ENCODE measurements around the gene RPL15. TPM values are rescaled to one million over a fixed set of nuclear protein-coding genes. Genes with fewer than 3 reads are reported as not detected.
A peak's percentile ranks its signal among the peaks of the same experiment; 100 is the strongest.

The RPL15 gene
- total and polyA plus RNA-seq, 2 of the 13 experiments (the other 11 are each of a cell fraction or from before 2014, with no cell fraction given) = 1,297 to 3,693 TPM

GRCh38 chr3:23949784-23950183, 32.9 kb downstream of the RPL15 start (continued):
- TF ChIP-seq, protein P1, sequence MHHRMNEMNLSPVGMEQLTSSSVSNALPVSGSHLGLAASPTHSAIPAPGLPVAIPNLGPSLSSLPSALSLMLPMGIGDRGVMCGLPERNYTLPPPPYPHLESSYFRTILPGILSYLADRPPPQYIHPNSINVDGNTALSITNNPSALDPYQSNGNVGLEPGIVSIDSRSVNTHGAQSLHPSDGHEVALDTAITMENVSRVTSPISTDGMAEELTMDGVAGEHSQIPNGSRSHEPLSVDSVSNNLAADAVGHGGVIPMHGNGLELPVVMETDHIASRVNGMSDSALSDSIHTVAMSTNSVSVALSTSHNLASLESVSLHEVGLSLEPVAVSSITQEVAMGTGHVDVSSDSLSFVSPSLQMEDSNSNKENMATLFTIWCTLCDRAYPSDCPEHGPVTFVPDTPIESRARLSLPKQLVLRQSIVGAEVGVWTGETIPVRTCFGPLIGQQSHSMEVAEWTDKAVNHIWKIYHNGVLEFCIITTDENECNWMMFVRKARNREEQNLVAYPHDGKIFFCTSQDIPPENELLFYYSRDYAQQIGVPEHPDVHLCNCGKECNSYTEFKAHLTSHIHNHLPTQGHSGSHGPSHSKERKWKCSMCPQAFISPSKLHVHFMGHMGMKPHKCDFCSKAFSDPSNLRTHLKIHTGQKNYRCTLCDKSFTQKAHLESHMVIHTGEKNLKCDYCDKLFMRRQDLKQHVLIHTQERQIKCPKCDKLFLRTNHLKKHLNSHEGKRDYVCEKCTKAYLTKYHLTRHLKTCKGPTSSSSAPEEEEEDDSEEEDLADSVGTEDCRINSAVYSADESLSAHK (CRISPR knock-in tag; IDR thresholded peaks at IDR 0.05; ENCODE audit: borderline replicate concordance) = no peak

DNA sequence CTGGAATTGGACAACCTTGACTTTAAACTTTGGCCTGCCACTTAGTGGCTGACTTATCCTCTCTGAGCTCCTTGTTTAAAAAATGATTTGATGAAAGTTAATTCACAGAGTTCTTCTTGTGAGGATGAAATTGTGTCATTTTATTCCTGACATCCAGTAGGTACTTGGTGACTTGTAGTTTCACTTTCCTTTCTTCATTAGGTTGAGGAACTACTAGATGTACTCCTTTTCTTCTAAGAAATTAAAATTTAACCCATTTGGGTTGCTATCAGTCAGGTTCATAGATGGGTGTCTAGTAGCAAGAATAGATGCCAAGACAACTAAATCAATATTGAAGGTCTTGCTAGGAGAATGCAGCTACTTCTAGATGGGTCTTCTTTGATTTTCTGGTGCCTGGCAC, 33.4 kb downstream of the RPL15 start:
- Histone ChIP-seq H3K79me2 (ENCODE audit: insufficient read depth, low read length) (peaks cover 70% of the 10 kb centered on the region), H3K27me3 (ENCODE audit: control insufficient read depth in 1 of 2, insufficient read depth in 2 of 2, low read length in 2 of 2) (no peaks in the 10 kb centered on the region), H3K9ac (ENCODE audit: insufficient read depth, low read depth, low read length) (no peak overlapping the region), H3K36me3 (replicated peaks in 1 of 2; ENCODE audit: control insufficient read depth in 1 of 2, insufficient read depth in 2 of 2, low read length in 2 of 2) (peaks cover 0 to 7% of the 10 kb centered on the region in 2 experiments; a peak in 1 of 5 replicates), H2AFZ (ENCODE audit: low read length) (no peak overlapping the region), H4K20me1 (ENCODE audit: insufficient read depth, low read length) (peaks cover 33% of the 10 kb centered on the region), H3K27ac (ENCODE audit: extremely low read length, insufficient read depth, low read length) (no peak overlapping the region), H3K9me3 (ENCODE audit: low read length) (no peaks in the 10 kb centered on the region), H3K4me2 (ENCODE audit: low read depth, low read length) (0 out of 2 replicates have a peak overlapping the region, but pooled peaks have one; percentile 16), H3K4me1 (ENCODE audit: insufficient read depth, low read length) (peaks cover 52% of the 10 kb centered on the region), H3K4me3 (replicated peaks in 1 of 3; ENCODE audit: insufficient read depth in 1 of 3, low read depth in 2 of 3, low read length in 3 of 3) (no peak overlapping the region)
- in situ Hi-C loops (cut with HindIII; ENCODE audit: extremely low pct_ligation_motif_present, low pct_unique_long_range_greater_than_20kb) (no loop called here), intact Hi-C loops (cut with micrococcal nuclease; ENCODE audit: unreplicated experiment) (no loop called here)
- ATAC-seq (no peak), FAIRE-seq (no peak), DNase-seq (ENCODE audit: low spot score) (no peak)
- ChIA-PET POLR2A (interaction anchor here (2.4 kb wide), 1 partner anchor 33 kb away, joined by 14 read pairs; the partner anchor contains the start of genes NKIRAS1 and RPL15), CTCF (ENCODE audit: low intra/inter-chr PET ratio, low total read pairs) (no interaction called here)
- BruUV-seq (replicated peaks) = no TSS peak
- TF ChIP-seq, protein P2, sequence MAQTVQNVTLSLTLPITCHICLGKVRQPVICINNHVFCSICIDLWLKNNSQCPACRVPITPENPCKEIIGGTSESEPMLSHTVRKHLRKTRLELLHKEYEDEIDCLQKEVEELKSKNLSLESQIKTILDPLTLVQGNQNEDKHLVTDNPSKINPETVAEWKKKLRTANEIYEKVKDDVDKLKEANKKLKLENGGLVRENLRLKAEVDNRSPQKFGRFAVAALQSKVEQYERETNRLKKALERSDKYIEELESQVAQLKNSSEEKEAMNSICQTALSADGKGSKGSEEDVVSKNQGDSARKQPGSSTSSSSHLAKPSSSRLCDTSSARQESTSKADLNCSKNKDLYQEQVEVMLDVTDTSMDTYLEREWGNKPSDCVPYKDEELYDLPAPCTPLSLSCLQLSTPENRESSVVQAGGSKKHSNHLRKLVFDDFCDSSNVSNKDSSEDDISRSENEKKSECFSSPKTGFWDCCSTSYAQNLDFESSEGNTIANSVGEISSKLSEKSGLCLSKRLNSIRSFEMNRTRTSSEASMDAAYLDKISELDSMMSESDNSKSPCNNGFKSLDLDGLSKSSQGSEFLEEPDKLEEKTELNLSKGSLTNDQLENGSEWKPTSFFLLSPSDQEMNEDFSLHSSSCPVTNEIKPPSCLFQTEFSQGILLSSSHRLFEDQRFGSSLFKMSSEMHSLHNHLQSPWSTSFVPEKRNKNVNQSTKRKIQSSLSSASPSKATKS (CRISPR knock-in tag; IDR thresholded peaks at IDR 0.05) = no peak
